HUES64 (cell line): ENCODE data around the gene CCDC197.

Source experiments
- H3K27ac ChIP-seq: 2 replicates; pipeline ENCODE4 v1.7.0; 2013; ENCODE audit warnings: low read depth, low read length, inconsistent platforms
- H3K27me3 ChIP-seq: 2 replicates; pipeline ENCODE4 v1.6.1; 2013; ENCODE audit warnings: mild to moderate bottlenecking, low read length; ENCODE audit not compliant: insufficient read depth
- H3K36me3 ChIP-seq: 2 replicates; pipeline ENCODE4 v1.6.1; 2013; ENCODE audit warnings: mild to moderate bottlenecking, low read length; ENCODE audit not compliant: insufficient read depth
- H3K4me1 ChIP-seq: 2 replicates; pipeline ENCODE4 v1.6.1; 2013; ENCODE audit warnings: mild to moderate bottlenecking, low read length, moderate library complexity; ENCODE audit not compliant: insufficient read depth
- H3K4me3 ChIP-seq: 2 replicates; pipeline ENCODE4 v1.5.1; 2013; ENCODE audit warnings: mild to moderate bottlenecking, low read length, moderate library complexity
- H3K9ac ChIP-seq: 2 replicates; pipeline ENCODE4 v1.6.1; 2013; ENCODE audit warnings: mild to moderate bottlenecking, low read depth, low read length
- H3K9me3 ChIP-seq: 2 replicates; pipeline ENCODE4 v1.6.1; 2013; ENCODE audit warnings: low read depth, low read length; ENCODE audit not compliant: insufficient read depth
- WGBS: fragments of 150-250, 120-280 bp; methylation state at CpG from one replicate; pipeline ENCODE4 v1.1.7; 2013; ENCODE audit warnings: missing lambda C conversion rate; 5-methylcytosine and 5-hydroxymethylcytosine counted together

CCDC197 gene

DNA sequence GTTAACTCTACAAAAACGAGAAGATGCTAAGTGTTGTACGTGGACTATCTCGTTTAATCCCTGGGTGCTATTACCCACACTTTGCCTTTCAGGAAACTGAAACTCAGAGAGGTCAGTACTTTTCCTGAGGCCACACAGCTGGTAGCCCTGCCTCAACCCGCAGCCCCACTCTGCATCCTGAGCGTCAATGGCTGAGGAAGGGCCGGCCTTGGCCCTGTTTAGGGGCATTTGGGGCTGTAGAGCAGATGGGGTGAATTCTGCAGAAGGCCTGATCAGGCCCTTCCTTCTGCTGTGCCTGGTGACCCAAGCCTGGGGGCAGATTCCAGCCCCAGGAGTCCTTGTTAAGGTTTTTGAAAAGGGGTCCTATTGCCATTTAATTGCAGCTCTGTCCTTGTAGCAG is 3.7 kb upstream of the CCDC197 start:
- Histone ChIP-seq H3K4me1 (no peaks in the 10 kb centered on the region), H3K9me3 (no peaks in the 10 kb centered on the region), H3K36me3 (no peaks in the 10 kb centered on the region), H3K4me3 (no peak overlapping the region), H3K27ac (no peak overlapping the region), H3K9ac (no peak overlapping the region), H3K27me3 (no peaks in the 10 kb centered on the region)
- WGBS = 93% methylated on average over 6 of the region's 6 CpGs

DNA sequence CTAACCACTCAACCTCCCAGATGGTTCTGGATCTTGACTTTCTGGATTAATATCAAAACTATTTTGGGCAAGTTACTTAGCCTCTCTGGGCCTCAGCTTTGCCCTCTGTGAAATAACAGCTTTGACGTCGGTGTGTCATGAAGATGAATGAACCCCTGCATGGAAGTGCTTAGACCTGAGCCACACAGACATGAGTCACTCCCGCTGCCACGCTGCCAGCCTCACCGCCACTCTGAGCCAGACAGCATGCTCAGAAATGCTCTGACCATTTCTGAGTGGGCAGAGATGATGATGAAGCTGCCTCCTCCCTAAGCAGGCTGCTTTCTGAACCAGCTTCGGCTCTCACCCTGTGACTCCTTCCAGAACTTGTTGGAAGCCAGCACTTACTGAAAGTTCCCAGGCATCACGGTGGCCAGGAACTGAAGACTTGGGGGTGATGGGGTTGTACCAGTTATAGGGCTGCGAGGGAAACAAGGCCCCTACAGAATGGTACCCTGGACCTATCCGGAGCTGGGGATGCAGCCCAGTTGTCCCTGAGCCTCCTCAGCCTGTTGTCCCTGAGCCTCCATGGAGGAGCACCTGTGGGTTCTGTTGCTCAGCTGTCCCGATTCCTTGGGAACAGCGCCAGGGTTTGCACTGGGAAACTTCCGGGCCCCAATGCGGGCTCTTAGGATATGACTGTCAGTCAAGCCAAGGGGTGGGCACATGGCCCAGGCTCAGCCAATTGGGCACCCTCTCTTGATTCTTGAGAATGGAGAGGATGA is 2.0 kb upstream of the CCDC197 start:
- Histone ChIP-seq H3K27me3 (no peaks in the 10 kb centered on the region), H3K4me1 (no peaks in the 10 kb centered on the region), H3K9me3 (no peaks in the 10 kb centered on the region), H3K36me3 (no peaks in the 10 kb centered on the region), H3K27ac (no peak overlapping the region), H3K9ac (no peak overlapping the region), H3K4me3 (no peak overlapping the region)
- WGBS = 87% methylated on average over 13 of the region's 13 CpGs

DNA sequence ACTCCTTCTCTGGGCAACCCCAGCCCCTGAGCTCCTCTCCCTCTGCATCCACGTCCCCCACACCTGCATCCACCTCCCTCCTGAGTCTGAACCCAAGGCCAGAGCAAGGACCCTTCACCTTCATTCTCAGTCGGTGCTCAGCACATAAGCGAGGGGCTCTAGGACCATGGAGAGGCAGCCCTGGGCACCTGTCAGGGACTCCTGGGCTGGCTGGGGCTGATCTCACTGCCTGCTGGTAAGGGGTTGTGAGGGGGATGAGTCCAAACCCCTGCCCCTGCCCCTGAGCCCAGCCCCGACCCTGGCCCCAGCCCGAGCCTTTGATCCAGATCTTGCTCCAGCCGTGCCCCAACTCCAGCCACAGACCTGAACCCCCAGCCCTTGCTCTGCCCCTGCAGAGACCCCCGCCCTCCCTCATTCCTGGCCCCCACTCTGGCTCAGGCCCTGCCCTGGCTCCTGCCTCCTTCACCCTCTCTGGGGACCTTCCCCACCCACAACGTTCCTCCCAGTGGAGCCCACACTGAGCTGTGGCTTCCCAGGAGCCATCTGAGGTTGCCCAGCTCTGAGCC is 888 bp upstream of the CCDC197 start:
- H3K9me3 ChIP-seq = no peaks in the 10 kb centered on the region
- H3K9ac ChIP-seq = no peak overlapping the region
- H3K27me3 ChIP-seq = no peaks in the 10 kb centered on the region
- H3K4me1 ChIP-seq = no peaks in the 10 kb centered on the region
- no peak overlapping the region for H3K27ac ChIP-seq
- WGBS = 78% methylated on average over 8 of the region's 8 CpGs
- H3K4me3 ChIP-seq = no peak overlapping the region
- no peaks in the 10 kb centered on the region for H3K36me3 ChIP-seq

DNA sequence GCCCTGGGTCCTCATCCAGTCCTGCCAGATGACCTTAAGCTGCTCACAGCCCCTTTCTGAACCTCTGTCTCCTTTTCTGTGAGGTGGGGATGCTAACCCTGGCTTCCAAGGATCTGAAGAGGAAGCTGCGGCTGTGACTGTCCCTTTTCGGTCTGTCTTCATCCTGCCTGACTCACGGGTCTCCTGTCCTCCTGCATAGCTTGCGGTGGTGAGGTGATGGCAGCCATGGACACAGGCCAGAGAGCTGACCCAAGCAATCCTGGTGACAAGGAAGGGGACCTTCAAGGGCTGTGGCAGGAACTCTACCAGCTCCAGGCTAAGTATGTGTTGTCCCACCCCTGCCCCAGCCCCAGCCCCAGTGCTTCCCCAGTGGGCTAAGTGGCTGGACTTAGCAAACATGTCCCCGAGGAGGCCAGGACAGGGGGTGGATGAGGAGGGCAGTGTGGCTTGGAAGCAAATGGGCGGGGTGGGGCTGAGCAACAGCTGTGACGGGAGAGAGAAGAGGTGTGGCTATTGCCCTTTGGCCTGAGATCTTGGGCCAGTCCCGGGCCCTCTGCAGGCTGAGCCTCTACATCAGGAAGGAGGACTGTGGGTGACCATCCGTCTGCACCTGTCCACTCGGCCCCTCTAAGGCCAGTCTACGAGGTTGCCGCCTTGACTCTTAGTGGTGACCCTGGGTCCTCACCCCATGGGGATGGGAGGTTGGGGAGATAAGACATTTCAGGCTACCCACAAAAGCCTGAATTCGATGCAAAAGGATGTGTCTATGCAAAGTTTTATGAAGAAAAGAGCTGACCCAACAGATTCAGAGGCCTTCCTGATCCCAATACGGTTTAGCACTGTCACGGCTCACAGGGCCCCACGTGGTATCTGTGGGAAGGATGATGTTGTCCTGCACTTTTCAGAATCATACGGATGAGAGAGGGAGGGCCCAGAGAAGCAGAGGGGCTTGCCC is 1.1 kb downstream of the CCDC197 start:
- H3K9me3 ChIP-seq = no peaks in the 10 kb centered on the region
- no peak overlapping the region for H3K27ac ChIP-seq
- no peaks in the 10 kb centered on the region for H3K27me3 ChIP-seq
- WGBS = 93% methylated on average over 17 of the region's 17 CpGs
- H3K9ac ChIP-seq = no peak overlapping the region
- no peaks in the 10 kb centered on the region for H3K36me3 ChIP-seq
- H3K4me3 ChIP-seq = no peak overlapping the region
- no peaks in the 10 kb centered on the region for H3K4me1 ChIP-seq

DNA sequence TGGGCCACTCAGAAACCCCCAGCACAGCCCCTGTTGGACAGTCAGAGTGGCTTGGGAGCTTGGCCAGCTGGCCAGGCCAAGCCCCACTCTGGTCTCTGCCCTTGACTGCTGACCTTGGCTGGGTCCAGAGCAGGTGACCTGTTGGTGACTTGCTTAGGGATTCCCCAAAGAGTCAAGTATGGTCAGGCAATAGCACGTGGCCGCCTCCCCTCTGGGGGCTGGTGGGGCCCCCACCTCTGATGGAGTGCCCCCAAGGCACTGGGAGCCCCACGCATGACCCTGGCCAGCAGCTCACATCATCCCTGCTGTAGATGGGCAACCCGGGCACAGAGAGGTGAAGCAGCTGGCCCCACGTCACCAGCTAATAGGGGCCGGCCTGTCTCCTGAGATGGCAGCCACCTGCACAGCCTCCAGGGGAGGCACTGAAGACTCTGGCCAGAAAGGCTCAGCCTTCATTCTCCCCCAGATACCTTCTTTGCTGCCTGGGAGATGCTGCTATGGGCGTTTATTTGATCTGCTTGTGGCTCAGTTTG is 1.8 kb downstream of the CCDC197 start:
- Histone ChIP-seq H3K4me3 (no peak overlapping the region), H3K9me3 (no peaks in the 10 kb centered on the region), H3K27ac (no peak overlapping the region), H3K27me3 (no peaks in the 10 kb centered on the region), H3K4me1 (no peaks in the 10 kb centered on the region), H3K9ac (no peak overlapping the region), H3K36me3 (no peaks in the 10 kb centered on the region)
- WGBS = 93% methylated on average over 7 of the region's 7 CpGs

DNA sequence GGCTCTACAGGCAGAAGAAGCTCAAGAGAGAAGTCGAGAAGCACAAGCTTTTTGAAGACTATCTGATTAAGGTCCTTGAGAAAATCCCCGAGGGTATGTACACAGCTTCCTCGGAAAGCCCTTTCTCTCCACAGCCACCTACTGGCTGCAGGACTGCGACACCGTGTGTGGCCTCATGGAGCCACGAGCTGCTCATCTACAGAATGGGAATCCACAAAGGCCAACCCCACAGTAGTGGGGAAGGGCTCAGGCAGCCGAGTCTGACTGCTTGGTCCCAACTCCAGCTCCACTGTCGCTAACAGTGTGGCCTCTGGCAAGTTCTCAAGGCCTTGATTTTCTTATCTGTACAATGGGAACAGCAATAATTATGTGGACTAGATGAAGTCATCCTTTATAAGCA is 2.5 kb downstream of the CCDC197 start:
- no peak overlapping the region for H3K27ac ChIP-seq
- H3K9me3 ChIP-seq = no peaks in the 10 kb centered on the region
- H3K4me1 ChIP-seq = no peaks in the 10 kb centered on the region
- H3K36me3 ChIP-seq = no peaks in the 10 kb centered on the region
- no peak overlapping the region for H3K9ac ChIP-seq
- no peak overlapping the region for H3K4me3 ChIP-seq
- no peaks in the 10 kb centered on the region for H3K27me3 ChIP-seq
- 81% methylated on average over 8 of the region's 8 CpGs for WGBS

DNA sequence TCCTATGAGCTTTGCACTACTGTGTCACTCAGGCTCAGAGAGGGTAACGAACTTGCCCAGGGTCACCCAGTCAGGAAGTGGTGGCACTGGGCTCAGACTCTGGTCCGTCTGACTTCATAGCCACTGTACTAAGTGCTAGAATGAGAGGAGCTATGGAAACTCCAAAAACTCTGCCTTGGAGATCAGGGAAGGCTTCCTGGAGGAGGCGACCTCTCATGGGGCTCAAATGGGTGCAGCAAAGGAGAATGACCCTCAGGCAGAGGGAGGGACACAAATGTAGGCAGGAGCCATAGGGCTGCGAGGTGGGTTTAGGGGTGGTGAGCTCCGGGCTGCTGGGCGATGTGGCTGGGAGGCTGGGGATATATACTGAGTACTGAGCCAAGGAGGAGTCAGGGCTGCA is 3.2 kb downstream of the CCDC197 start:
- H3K9ac ChIP-seq = no peak overlapping the region
- no peaks in the 10 kb centered on the region for H3K36me3 ChIP-seq
- no peak overlapping the region for H3K27ac ChIP-seq
- no peaks in the 10 kb centered on the region for H3K9me3 ChIP-seq
- no peak overlapping the region for H3K4me3 ChIP-seq
- no peaks in the 10 kb centered on the region for H3K4me1 ChIP-seq
- no peaks in the 10 kb centered on the region for H3K27me3 ChIP-seq
- WGBS = 93% methylated on average over 6 of the region's 6 CpGs

DNA sequence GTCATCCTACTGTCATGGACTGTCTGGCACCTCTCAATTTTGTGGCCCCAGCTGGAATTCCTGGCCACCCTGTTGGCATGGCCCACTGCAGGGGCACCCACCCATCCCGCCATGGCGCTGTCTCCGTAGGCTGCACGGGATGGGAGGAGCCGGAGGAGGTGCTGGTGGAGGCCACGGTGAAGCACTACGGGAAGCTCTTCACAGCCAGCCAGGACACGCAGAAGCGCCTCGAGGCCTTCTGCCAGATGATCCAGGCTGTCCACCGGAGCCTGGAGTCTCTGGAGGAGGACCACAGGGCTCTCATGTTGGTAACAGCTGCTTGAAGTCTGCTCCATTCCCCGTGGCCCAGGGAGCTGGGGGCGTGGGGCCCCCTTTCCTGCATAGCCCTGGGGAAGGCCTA is 3.9 kb downstream of the CCDC197 start:
- H3K27me3 ChIP-seq = no peaks in the 10 kb centered on the region
- H3K36me3 ChIP-seq = no peaks in the 10 kb centered on the region
- no peak overlapping the region for H3K9ac ChIP-seq
- H3K27ac ChIP-seq = no peak overlapping the region
- no peaks in the 10 kb centered on the region for H3K4me1 ChIP-seq
- no peak overlapping the region for H3K4me3 ChIP-seq
- H3K9me3 ChIP-seq = no peaks in the 10 kb centered on the region
- WGBS = 89% methylated on average over 13 of the region's 13 CpGs

DNA sequence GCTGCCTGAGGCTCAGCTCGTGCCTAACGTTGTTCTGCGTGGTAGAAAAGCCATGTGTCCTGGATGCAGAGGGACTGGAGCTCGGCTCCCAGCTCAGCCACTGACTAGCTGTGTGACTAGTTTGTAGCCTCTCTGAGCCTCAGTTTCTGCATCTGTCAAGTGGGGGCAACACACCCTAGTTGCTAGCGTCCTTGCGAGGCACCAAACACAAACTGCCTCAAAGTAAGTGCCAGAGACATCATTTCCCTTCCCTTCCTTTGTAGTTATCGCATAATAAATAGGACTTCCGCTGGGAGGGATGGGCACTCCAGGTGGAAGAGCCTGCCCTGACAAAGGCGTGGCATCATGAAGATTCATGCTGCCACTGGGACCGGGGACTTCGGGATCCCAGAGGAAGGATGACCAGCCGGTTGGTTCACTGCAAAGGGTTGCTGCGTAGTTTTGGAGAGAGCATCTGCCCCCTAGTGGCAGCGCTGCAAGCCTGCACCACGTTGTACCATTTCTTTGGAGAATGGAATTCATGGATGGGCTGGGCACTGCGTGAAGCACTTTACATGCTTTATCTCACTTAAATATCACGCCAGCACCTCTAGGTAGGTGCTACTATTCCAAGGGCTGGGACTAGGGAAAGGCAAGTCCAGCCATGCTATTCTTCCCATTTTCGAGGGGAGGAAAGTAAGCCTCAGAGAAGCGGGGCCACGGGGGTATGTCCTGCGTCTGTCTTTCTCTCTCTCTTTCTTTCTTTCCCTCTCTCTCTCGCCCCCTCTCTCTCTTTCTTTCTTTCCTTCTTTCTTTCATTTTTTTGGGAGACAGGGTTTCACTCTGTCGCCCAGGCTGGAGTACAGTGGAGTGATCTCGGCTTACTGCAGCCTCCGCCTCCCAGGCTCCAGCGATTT is 4.6 kb downstream of the CCDC197 start:
- Histone ChIP-seq H3K27me3 (no peaks in the 10 kb centered on the region), H3K4me1 (no peaks in the 10 kb centered on the region), H3K36me3 (no peaks in the 10 kb centered on the region), H3K4me3 (no peak overlapping the region), H3K9me3 (no peaks in the 10 kb centered on the region), H3K27ac (no peak overlapping the region), H3K9ac (no peak overlapping the region)
- WGBS = 55% methylated on average over 26 of the region's 26 CpGs

DNA sequence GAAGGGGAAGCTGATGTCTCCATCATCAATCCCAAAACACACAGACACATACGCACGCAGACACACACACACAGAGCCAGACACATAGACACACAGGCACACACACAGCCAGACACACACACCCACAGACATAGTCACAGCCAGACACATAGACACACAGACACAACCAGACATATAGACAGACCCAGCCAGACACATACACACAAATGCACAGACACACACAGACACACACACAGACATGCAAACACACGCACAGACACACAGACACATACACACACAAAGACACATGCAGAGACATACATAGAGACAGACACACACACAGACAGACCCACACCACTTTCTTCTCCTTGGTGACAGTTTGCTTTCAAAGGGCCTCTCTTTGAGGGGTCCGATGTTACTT is 6.3 kb downstream of the CCDC197 start:
- no peak overlapping the region for H3K27ac ChIP-seq
- H3K9ac ChIP-seq = no peak overlapping the region
- no peaks in the 10 kb centered on the region for H3K4me1 ChIP-seq
- H3K27me3 ChIP-seq = no peaks in the 10 kb centered on the region
- H3K36me3 ChIP-seq = no peaks in the 10 kb centered on the region
- WGBS = 95% methylated on average over 4 of the region's 4 CpGs
- H3K9me3 ChIP-seq = no peaks in the 10 kb centered on the region
- no peak overlapping the region for H3K4me3 ChIP-seq
